Measurements from ENCODE around the gene ZNF460. TPM values are rescaled to one million over a fixed set of nuclear protein-coding genes. Genes with fewer than 3 reads are reported as not detected.
"Not testable (repeated sequence)": the region's sequence is repeated elsewhere in the genome, so short reads cannot be mapped to it uniquely, and the experiment has no call there.

ZNF460 gene
- total RNA-seq, 2 experiments from 2014 or later: 40.0 to 42.0 TPM

- POLR2A ChIA-PET: interaction anchor here (1.1 to 1.5 kb wide), 2 partner anchors 18 to 59 kb away, joined by 3 read pairs; partner anchors contain the start of gene ZNF460
- H3K27ac Mint-ChIP-seq: no peak overlapping the region
- H3K36me3 Mint-ChIP-seq (ENCODE audit: low read depth): peaks cover 45% of the 10 kb centered on the region
- no peak overlapping the region for H3K4me3 Mint-ChIP-seq
- no peaks in the 10 kb centered on the region for H3K4me1 Mint-ChIP-seq
- DNase-seq: no peak
- peaks cover 44% of the 10 kb centered on the region for H3K9me3 Mint-ChIP-seq
- CTCF ChIA-PET: no interaction called here
- no peaks in the 10 kb centered on the region for H3K27me3 Mint-ChIP-seq
These were observed 18.2 kb upstream of the ZNF460 start for GRCh38 chr19:57262044-57262443.

- no peak overlapping the region for H3K4me3 Mint-ChIP-seq
These were observed 17.0 kb upstream of the ZNF460 start for GRCh38 chr19:57263244-57263741.

GRCh38 chr19:57267291-57267690, 13.0 kb upstream of the ZNF460 start:
- Mint-ChIP-seq H3K27me3 (no peaks in the 10 kb centered on the region), H3K4me1 (no peaks in the 10 kb centered on the region), H3K27ac (no peak overlapping the region), H3K4me3 (no peak overlapping the region), H3K9me3 (peaks cover 29% of the 10 kb centered on the region), H3K36me3 (ENCODE audit: low read depth) (peaks cover 24% of the 10 kb centered on the region)
- ChIA-PET POLR2A (no interaction called here), CTCF (no interaction called here)
- no peak for DNase-seq

More at GRCh38 chr19:57263244-57263741, 17.0 kb upstream of the ZNF460 start:
- H3K9me3 Mint-ChIP-seq: peaks cover 44% of the 10 kb centered on the region
- ChIA-PET CTCF (no interaction called here), POLR2A (interaction anchor here (1.5 kb wide), 1 partner anchor 58 kb away, joined by 3 read pairs; no protein-coding TSS in a partner anchor)
- no peak for DNase-seq
- no peaks in the 10 kb centered on the region for H3K27me3 Mint-ChIP-seq
- H3K4me1 Mint-ChIP-seq: no peaks in the 10 kb centered on the region
- H3K36me3 Mint-ChIP-seq (ENCODE audit: low read depth): peaks cover 44% of the 10 kb centered on the region
- H3K27ac Mint-ChIP-seq: no peak overlapping the region

GRCh38 chr19:57269515-57270250, 10.6 kb upstream of the ZNF460 start:
- POLR2A ChIA-PET: no interaction called here
- Mint-ChIP-seq H3K27me3 (no peaks in the 10 kb centered on the region), H3K27ac (no peak overlapping the region), H3K4me3 (no peak overlapping the region), H3K9me3 (peaks cover 26% of the 10 kb centered on the region), H3K4me1 (no peaks in the 10 kb centered on the region), H3K36me3 (ENCODE audit: low read depth) (peaks cover 38% of the 10 kb centered on the region)
- CTCF ChIA-PET: no interaction called here
- DNase-seq: no peak

GRCh38 chr19:57271280-57271679, 9.0 kb upstream of the ZNF460 start:
- Mint-ChIP-seq H3K36me3 (ENCODE audit: low read depth) (peaks cover 35% of the 10 kb centered on the region), H3K27ac (no peak overlapping the region), H3K27me3 (no peaks in the 10 kb centered on the region), H3K4me1 (no peaks in the 10 kb centered on the region), H3K9me3 (peaks cover 13% of the 10 kb centered on the region), H3K4me3 (no peak overlapping the region)
- ChIA-PET POLR2A (no interaction called here), CTCF (no interaction called here)
- no peak for DNase-seq

- H3K9me3 Mint-ChIP-seq: peaks cover 6% of the 10 kb centered on the region
- no peak for DNase-seq
- CTCF ChIA-PET: no interaction called here
- POLR2A ChIA-PET: no interaction called here
- H3K4me1 Mint-ChIP-seq: no peaks in the 10 kb centered on the region
- H3K27ac Mint-ChIP-seq: no peak overlapping the region
- H3K36me3 Mint-ChIP-seq (ENCODE audit: low read depth): peaks cover 31% of the 10 kb centered on the region
- H3K27me3 Mint-ChIP-seq: no peaks in the 10 kb centered on the region
- no peak overlapping the region for H3K4me3 Mint-ChIP-seq
These were observed 7.3 kb upstream of the ZNF460 start for GRCh38 chr19:57273014-57273413.

- no peak overlapping the region for H3K4me3 Mint-ChIP-seq
- peaks cover 37% of the 10 kb centered on the region for H3K36me3 Mint-ChIP-seq (ENCODE audit: low read depth)
- ChIA-PET CTCF (no interaction called here), POLR2A (interaction anchor here (1.3 kb wide), 1 partner anchor 44 kb away, joined by 3 read pairs; the partner anchor contains the start of gene ZNF543)
- no peak for DNase-seq
- peaks cover 5% of the 10 kb centered on the region for H3K4me1 Mint-ChIP-seq
- no peak overlapping the region for H3K27ac Mint-ChIP-seq
- H3K9me3 Mint-ChIP-seq: peaks cover 9% of the 10 kb centered on the region
- no peaks in the 10 kb centered on the region for H3K27me3 Mint-ChIP-seq
These were observed 3.9 kb upstream of the ZNF460 start for GRCh38 chr19:57276430-57276829.

- CTCF ChIA-PET, H3K27ac Mint-ChIP-seq: not testable (repeated sequence)
These were observed 1.8 kb upstream of the ZNF460 start for GRCh38 chr19:57278481-57278880.

GRCh38 chr19:57279418-57280164, 694 bp upstream of the ZNF460 start:
- peak; percentile 82 for DNase-seq
- H3K4me3 Mint-ChIP-seq: no peak overlapping the region
- H3K27me3 Mint-ChIP-seq: no peaks in the 10 kb centered on the region
- peaks cover 32% of the 10 kb centered on the region for H3K4me1 Mint-ChIP-seq
- no peak overlapping the region for H3K27ac Mint-ChIP-seq
- peaks cover 2% of the 10 kb centered on the region for H3K9me3 Mint-ChIP-seq
- ChIA-PET POLR2A (interaction anchor here (0.9 to 1.5 kb wide), 4 partner anchors 18 to 903 kb away, joined by 3 to 5 read pairs (median 3); partner anchors contain the start of genes ZNF274 and ZNF805), CTCF (no interaction called here)
- H3K36me3 Mint-ChIP-seq (ENCODE audit: low read depth): peaks cover 40% of the 10 kb centered on the region

More at GRCh38 chr19:57278481-57278880, 1.8 kb upstream of the ZNF460 start:
- DNase-seq, H3K27me3 Mint-ChIP-seq, H3K9me3 Mint-ChIP-seq, H3K4me3 Mint-ChIP-seq, POLR2A ChIA-PET: not testable (repeated sequence)
- Mint-ChIP-seq H3K36me3 (ENCODE audit: low read depth) (peaks cover 40% of the 10 kb centered on the region), H3K4me1 (peaks cover 23% of the 10 kb centered on the region)

GRCh38 chr19:57280962-57281400, 696 bp downstream of the ZNF460 start:
- H3K4me1 Mint-ChIP-seq: peaks cover 37% of the 10 kb centered on the region
- H3K27me3 Mint-ChIP-seq: no peaks in the 10 kb centered on the region
- ChIA-PET CTCF (interaction anchor here (0.7 kb wide), 1 partner anchor 131 kb away, joined by 3 read pairs; no protein-coding TSS in a partner anchor), POLR2A (interaction anchor here (1.4 kb wide), 1 partner anchor 70 kb away, joined by 5 read pairs; the partner anchor contains the start of gene ZNF304)
- H3K4me3 Mint-ChIP-seq: no peak overlapping the region
- H3K9me3 Mint-ChIP-seq: peaks cover 2% of the 10 kb centered on the region
- peaks cover 47% of the 10 kb centered on the region for H3K36me3 Mint-ChIP-seq (ENCODE audit: low read depth)
- no peak overlapping the region for H3K27ac Mint-ChIP-seq
- DNase-seq: no peak

- no peaks in the 10 kb centered on the region for H3K27me3 Mint-ChIP-seq
- ChIA-PET CTCF (no interaction called here), POLR2A (interaction anchor here (1.4 kb wide), 1 partner anchor 69 kb away, joined by 5 read pairs; the partner anchor contains the start of gene ZNF304)
- peaks cover 7% of the 10 kb centered on the region for H3K9me3 Mint-ChIP-seq
- peaks cover 58% of the 10 kb centered on the region for H3K36me3 Mint-ChIP-seq (ENCODE audit: low read depth)
- H3K27ac Mint-ChIP-seq: peak overlapping the region; percentile 79
- H3K4me1 Mint-ChIP-seq: peaks cover 37% of the 10 kb centered on the region
- no peak for DNase-seq
- no peak overlapping the region for H3K4me3 Mint-ChIP-seq
These were observed 1.8 kb downstream of the ZNF460 start for GRCh38 chr19:57282011-57282643.

GRCh38 chr19:57288373-57288772, 8.1 kb downstream of the ZNF460 start:
- Mint-ChIP-seq H3K4me1 (peaks cover 16% of the 10 kb centered on the region), H3K4me3 (no peak overlapping the region), H3K27me3 (no peaks in the 10 kb centered on the region), H3K9me3 (peaks cover 43% of the 10 kb centered on the region), H3K36me3 (ENCODE audit: low read depth) (peaks cover 91% of the 10 kb centered on the region), H3K27ac (no peak overlapping the region)
- no peak for DNase-seq
- POLR2A ChIA-PET: no interaction called here
- CTCF ChIA-PET: no interaction called here

- no peak for DNase-seq
- H3K27ac Mint-ChIP-seq: no peak overlapping the region
- H3K9me3 Mint-ChIP-seq: peaks cover 61% of the 10 kb centered on the region
- no peak overlapping the region for H3K4me3 Mint-ChIP-seq
- ChIA-PET POLR2A (no interaction called here), CTCF (no interaction called here)
- peaks cover 97% of the 10 kb centered on the region for H3K36me3 Mint-ChIP-seq (ENCODE audit: low read depth)
- H3K27me3 Mint-ChIP-seq: no peaks in the 10 kb centered on the region
- H3K4me1 Mint-ChIP-seq: no peaks in the 10 kb centered on the region
These were observed 10.7 kb downstream of the ZNF460 start for GRCh38 chr19:57290970-57291369.

All from activated CD4-positive, alpha-beta memory T cell treated with anti-CD3 and anti-CD28 coated beads, Interleukin-2, amount 10 ng/mL, durations not matched to agents 7 days and 5 days (primary cell).